Measurements from ENCODE around the gene FER.

The FER gene

GRCh38 chr5:109152565-109152964 lies 404.9 kb downstream of the FER start (continued):
- TF ChIP-seq, protein P1, sequence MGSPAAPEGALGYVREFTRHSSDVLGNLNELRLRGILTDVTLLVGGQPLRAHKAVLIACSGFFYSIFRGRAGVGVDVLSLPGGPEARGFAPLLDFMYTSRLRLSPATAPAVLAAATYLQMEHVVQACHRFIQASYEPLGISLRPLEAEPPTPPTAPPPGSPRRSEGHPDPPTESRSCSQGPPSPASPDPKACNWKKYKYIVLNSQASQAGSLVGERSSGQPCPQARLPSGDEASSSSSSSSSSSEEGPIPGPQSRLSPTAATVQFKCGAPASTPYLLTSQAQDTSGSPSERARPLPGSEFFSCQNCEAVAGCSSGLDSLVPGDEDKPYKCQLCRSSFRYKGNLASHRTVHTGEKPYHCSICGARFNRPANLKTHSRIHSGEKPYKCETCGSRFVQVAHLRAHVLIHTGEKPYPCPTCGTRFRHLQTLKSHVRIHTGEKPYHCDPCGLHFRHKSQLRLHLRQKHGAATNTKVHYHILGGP (tag by site-specific recombination; IDR thresholded peaks at IDR 0.05) = no peak
- TF ChIP-seq ELK4 (IDR thresholded peaks at IDR 0.05; ENCODE audit: borderline replicate concordance, low read depth, low read length) (no peak), ZNF510 (tag by site-specific recombination; IDR thresholded peaks at IDR 0.05; ENCODE audit: insufficient replicate concordance) (no peak)

DNA sequence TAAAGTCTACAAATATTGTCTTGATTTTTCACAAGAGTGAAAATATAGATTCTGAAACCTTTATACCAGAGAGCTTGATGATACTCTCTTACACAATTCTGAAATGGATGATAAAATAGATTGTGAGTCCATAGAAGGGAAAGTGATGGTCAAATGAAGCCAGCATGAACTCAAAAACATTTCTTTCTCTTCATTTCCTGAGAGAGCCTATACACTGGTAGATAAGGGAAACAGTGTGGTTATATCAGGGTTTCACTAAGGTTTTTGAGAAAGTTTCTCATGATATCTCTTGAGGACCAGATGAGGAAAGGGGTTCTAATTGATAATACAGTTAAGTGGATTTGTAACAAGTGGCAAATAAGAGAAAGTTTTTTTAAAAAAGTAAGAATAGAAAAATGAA lies 407.9 kb downstream of the FER start:
- no peak overlapping the region for H3K27ac ChIP-seq (ENCODE audit: extremely low read depth, low read depth, low read length)

DNA sequence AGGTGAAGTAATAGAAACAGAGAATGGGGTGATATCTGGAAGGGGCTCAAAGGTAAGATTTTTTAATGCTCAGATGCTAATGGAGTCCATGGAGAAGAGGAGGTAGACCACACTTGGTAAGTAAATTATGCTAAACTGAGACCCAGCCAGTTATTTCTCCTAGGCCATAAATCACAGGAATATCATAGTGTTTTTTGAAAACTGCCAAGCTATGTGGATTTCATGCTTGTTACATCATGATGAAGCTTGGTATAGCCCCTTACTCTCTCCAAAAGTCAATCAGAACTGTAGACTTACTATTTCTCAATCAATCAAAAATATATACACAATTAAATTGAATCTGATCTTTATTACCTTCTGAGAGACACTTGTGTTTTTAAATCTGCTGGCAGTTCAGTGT lies 409.2 kb downstream of the FER start:
- Histone ChIP-seq H3K36me3 (ENCODE audit: control insufficient read depth in 2 of 2, insufficient read depth in 1 of 2, low read length in 2 of 2) (no peaks in the 10 kb centered on the region), H3K9me3 (ENCODE audit: control insufficient read depth, insufficient read depth, low read depth, low read length) (no peaks in the 10 kb centered on the region), H3K4me3 (ENCODE audit: low read depth, low read length) (no peak overlapping the region), H3K27ac (ENCODE audit: extremely low read depth, low read depth, low read length) (no peak overlapping the region), H3K4me1 (ENCODE audit: control insufficient read depth, insufficient read depth, low read length) (peaks cover 4% of the 10 kb centered on the region)
- ChIA-PET POLR2A (no interaction called here), CTCF (no interaction called here)
- TF ChIP-seq MEIS1 (CRISPR knock-in tag; IDR thresholded peaks at IDR 0.05; ENCODE audit: borderline replicate concordance) (no peak), PRDM4 (tag by site-specific recombination; IDR thresholded peaks at IDR 0.05) (0 out of 2 replicates have a peak, but pooled peaks have one; percentile 24)

More for the DNA sequence above, 407.9 kb downstream of the FER start:
- ChIA-PET CTCF (interaction anchor here (0.6 kb wide), 1 partner anchor 31 kb away, joined by 4 read pairs; no protein-coding TSS in a partner anchor), POLR2A (no interaction called here)
- no peaks in the 10 kb centered on the region for H3K9me3 ChIP-seq (ENCODE audit: control insufficient read depth, insufficient read depth, low read depth, low read length)
- TF ChIP-seq ZNF677 (tag by site-specific recombination; IDR thresholded peaks at IDR 0.05) = no peak
- TF ChIP-seq ZNF24 (tag by site-specific recombination; IDR thresholded peaks at IDR 0.05) = no peak
- no peaks in the 10 kb centered on the region for H3K36me3 ChIP-seq (ENCODE audit: control insufficient read depth in 2 of 2, insufficient read depth in 1 of 2, low read length in 2 of 2)
- H3K4me3 ChIP-seq (ENCODE audit: low read depth, low read length) = no peak overlapping the region
- H3K4me1 ChIP-seq (ENCODE audit: control insufficient read depth, insufficient read depth, low read length) = peaks cover 4% of the 10 kb centered on the region

- Histone ChIP-seq H3K36me3 (ENCODE audit: control insufficient read depth in 2 of 2, insufficient read depth in 1 of 2, low read length in 2 of 2) (no peaks in the 10 kb centered on the region), H3K27ac (ENCODE audit: extremely low read depth, low read depth, low read length) (no peak overlapping the region), H3K4me1 (ENCODE audit: control insufficient read depth, insufficient read depth, low read length) (no peaks in the 10 kb centered on the region), H3K9me3 (ENCODE audit: control insufficient read depth, insufficient read depth, low read depth, low read length) (no peaks in the 10 kb centered on the region), H3K4me3 (ENCODE audit: low read depth, low read length) (no peak overlapping the region)
- no peak for TF ChIP-seq KLF7 (tag by site-specific recombination; IDR thresholded peaks at IDR 0.05; ENCODE audit: borderline replicate concordance)
- TF ChIP-seq KLF17 (tag by site-specific recombination; IDR thresholded peaks at IDR 0.05) = no peak
- TF ChIP-seq ZBTB44 (tag by site-specific recombination; IDR thresholded peaks at IDR 0.05) = no peak
- no peak for TF ChIP-seq ZNF391 (tag by site-specific recombination; IDR thresholded peaks at IDR 0.05; ENCODE audit: borderline replicate concordance, low read depth)
- TF ChIP-seq, protein P2, sequence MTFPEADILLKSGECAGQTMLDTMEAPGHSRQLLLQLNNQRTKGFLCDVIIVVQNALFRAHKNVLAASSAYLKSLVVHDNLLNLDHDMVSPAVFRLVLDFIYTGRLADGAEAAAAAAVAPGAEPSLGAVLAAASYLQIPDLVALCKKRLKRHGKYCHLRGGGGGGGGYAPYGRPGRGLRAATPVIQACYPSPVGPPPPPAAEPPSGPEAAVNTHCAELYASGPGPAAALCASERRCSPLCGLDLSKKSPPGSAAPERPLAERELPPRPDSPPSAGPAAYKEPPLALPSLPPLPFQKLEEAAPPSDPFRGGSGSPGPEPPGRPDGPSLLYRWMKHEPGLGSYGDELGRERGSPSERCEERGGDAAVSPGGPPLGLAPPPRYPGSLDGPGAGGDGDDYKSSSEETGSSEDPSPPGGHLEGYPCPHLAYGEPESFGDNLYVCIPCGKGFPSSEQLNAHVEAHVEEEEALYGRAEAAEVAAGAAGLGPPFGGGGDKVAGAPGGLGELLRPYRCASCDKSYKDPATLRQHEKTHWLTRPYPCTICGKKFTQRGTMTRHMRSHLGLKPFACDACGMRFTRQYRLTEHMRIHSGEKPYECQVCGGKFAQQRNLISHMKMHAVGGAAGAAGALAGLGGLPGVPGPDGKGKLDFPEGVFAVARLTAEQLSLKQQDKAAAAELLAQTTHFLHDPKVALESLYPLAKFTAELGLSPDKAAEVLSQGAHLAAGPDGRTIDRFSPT (tag by site-specific recombination; IDR thresholded peaks at IDR 0.05) = no peak
- ChIA-PET POLR2A (no interaction called here), CTCF (no interaction called here)
Observed at GRCh38 chr5:109160468-109160867, 412.8 kb downstream of the FER start.
